HPDE6-E6E7 (cell line): ENCODE results near the gene CBFB.

Source experiments
- DNase-seq: peaks from one replicate; pipeline ENCODE4 v3.0.0; 2011; ENCODE audit warnings: missing footprints; ENCODE audit errors: extremely low spot score

The CBFB gene

DNA sequence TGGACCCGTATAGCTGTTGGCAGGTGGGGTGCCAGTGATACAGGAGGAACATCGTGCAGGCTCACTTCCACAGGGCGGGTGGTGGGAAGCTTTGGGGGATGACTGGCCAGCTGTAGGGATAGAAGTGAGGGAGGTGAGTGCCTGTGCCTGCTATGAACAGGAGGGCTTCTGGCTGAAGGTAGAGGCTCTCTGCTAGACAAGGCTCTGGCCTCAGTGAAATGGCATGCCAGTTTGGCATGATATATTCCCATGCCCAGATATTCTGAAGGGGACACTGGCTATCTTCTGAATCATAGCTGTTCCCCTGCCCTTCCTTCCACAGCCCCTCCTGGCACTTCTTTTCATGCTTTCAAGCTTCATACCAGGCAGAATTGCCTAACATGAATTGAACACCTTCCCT lies 99.9 kb downstream of the CBFB start:
- no peak for DNase-seq

DNA sequence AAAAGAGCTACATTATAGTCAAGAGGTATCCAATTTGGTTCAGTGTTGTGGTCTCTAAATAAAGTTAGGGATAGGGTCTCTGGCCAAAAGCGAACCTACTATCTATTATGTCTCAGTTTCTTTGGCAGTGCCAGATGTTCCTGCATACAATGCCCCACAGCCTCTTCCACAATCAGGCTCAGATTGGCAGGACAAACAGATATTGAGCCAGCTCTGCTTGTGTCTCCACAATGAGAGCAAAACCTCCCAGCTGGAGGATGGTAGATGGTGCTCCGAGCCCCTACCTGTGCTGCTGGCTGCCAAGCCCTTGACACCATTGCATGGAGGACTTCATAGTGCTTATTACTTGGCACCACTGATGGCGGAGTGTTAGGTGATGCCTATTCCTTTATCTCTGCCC lies 100.5 kb downstream of the CBFB start:
- DNase-seq: no peak

DNA sequence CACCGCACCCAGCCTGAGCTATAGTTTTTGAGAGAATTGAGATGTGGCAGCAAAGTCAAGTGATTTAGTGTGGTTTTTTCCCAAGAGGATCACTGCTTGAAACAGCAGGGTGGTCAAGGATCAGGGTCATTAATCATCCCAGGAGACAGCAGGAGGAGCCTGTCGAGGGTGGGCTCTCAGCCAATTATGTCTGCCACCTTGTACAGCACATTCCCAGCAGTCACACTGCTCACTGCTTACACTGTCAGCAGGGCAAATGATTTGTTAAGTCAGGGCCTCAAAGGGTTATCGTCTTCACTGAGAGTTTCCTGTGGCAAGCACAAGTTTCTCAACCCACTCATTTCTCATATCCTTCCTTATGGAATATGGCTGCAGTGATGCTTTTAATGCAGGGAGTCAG lies 108.7 kb downstream of the CBFB start:
- DNase-seq: no peak

DNA sequence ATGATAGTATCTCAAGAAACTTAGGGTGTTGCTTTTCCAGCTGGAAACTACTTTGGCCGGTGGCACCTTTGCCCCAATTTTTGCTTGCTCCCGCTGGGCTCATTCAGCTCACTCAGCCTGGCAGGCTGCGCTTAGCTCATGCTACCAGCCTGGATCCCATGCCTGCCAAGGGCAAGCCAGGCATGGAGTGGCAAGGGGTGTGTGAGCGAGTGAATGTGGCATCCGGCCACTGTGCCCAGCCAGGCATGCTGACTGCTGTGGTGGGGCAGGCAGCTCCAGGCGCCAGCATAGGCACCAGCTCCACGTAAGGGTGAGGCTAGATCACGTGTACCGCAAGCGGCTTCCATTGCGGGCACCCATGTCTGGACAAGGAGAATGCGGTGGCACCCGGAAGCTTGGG lies 112.4 kb downstream of the CBFB start:
- DNase-seq: no peak

DNA sequence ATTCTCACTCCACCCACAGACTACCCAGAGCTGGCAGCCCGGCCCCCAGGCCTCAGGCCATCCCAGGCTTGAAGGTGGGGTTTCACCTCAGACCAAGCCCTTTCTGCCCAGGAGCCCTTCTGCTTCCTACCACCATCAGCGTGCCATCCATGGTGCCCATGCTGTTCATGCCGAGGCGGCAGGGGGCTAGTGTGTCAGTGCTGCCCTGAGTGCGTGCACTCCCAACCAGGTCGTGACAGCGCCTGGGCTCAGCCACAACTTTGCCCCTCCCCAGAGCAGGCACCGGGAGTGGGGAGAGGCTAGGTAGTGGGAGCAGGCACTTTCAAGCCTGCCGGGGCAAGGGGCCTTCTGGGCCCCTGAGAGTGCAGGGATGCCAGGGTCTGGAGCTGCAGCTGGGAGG lies 113.4 kb downstream of the CBFB start:
- no peak for DNase-seq

DNA sequence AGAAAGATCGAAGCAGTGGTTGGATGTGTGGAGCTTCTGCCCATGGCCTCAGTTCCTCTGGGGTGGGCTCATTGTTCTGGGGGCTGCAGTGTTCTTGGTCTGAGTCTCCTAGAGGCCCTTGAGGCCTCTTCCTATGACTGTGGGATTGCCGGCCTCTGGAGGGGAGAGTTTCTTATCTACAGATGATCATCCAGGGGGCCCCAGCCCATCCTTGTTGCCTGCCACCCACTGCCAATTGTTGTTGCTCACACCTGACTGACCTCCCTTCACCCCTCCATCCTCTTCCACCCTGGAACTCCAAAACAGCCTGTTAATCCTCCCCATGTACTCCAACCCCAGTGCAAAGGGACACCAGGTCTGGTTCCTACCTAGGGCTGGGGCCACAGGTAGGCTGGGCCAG lies 116.0 kb downstream of the CBFB start:
- no peak for DNase-seq

DNA sequence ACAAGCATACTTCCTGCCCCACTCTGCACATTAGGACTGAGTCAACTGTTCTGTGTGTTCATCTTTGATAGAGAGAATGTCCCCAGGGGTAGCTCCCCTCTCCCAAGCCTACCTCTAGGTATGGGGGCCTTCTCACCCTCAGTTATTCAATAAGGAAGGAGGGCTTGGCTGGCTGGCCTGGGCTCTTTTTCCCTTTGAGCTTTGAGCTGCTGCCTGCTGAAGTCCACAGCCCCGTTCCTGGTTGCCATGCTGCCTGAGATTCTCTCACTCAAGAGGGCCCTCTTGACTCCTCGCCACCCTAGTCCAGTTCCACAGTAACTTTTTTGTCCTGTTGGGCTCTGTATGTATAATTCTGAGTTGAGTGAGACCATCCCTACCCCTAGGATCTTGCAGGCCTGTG lies 116.8 kb downstream of the CBFB start:
- DNase-seq: no peak

DNA sequence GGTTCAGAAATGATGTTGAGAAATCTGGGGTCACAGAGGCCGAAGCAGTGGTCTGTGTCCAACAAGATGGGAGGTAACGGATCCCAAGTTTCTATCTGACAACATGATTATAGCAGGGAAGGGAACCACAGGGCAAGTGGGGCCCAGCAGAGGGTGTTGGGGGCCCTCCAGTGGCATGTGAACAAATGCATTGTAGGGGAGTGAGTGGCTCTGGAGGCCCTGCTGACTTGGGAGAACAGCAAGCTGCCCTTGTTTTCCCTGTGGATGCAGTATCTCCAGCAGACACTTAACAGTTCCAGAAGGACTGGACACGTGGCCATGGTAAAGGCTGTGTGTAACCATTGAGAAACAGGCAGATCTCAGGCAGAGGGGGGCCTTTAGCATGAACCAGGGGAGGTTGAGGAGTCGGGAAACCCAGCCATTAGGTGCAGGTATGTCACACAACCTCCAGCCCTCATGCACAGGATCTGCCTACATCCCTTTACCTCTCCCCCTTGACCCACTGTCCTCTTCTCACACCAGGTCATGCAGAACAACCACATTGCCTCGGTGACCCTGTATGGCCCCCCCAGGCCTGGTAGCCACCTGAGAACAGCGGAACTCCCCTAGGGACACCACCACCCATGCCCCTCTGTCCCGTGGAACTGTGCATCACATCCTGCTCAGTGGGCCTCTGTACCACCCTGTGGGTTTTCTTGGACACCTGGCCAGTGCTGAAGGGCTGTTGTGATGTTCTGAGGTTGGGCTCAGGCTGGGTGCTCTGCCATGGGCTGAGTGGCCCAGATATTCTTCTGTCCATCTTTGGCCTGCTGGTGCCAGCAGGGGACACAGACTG lies 117.8 kb downstream of the CBFB start:
- DNase-seq: no peak

DNA sequence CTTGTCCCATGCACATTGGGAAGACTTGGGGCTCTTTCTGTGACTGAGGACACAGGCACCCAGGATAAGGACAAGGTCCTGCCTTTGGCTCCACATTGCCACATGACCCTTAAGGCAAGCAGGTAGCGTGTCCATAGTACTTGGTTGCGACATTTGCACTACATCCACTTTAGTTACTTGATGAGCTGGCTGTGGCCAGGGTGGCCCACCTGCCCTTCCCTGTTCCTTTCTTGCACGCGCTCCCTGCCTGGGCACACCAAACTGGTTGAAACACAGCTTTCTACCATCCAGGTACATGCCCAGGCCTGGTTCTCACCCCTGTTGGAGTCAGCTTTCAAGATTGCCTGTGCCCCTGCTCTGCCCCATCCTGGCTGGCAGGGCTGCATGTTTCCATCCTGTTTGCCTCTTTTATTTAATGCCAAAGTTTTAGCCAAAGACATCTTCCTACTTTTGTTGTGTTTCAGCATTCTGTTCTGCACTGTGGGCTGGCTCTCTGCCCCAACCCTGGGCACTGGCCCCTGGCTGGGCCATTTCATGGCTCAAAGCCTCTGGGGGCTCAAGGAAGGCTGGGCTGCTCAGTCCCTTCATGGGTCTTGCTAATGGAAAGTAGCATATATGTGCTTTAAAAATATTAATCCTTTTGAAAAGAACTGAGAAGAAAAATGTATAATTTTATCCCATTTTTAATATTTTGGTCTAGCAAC lies 118.6 kb downstream of the CBFB start:
- no peak for DNase-seq

DNA sequence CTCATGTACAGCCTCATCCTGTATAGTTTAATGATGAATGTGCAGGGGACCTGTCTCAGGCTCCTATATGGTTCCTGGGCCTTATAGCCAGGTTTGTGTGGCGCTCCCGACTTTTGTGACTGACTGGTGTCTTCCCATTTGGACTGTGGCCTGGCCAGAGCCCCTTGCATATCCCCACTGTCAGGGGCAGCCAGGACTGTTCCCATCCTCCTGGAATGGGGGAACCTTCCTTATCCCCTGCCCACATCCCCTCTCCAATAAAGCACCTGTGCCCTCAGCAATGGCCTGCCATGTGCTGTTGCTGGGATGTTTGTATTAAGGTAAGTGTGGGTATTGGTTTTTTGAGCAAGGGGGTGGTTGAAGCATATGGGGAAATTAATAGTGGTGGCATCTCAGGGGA lies 119.3 kb downstream of the CBFB start:
- DNase-seq: no peak

DNA sequence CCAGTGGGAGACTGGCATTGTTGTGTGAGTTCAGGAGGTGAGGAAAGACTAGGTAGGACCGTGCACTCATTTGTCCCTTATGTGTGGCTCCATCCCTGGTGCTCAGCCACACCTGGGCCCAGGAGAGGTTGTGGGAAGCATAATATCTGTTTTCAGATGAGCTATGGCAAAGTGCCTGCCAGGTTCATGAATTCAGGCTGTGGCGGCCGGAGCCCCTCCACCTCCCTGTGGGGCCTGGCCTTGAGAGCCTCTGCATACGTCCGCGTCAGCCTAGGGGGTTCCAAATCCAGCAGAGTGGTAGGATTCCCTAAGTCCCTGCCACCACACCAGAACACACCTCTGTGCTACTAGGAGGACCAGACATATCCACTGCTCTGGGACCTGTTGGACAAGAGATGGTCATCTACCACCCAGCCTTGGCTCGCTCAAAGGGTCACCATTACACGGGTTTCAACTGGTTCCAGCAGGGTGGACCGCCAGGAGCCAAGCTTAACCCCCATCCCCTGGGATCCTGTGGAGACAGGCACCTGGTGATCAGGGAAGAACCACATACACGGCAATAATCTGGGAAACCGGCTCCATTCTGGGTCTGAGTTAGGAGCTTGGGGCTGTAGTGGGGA lies 119.8 kb downstream of the CBFB start:
- no peak for DNase-seq

DNA sequence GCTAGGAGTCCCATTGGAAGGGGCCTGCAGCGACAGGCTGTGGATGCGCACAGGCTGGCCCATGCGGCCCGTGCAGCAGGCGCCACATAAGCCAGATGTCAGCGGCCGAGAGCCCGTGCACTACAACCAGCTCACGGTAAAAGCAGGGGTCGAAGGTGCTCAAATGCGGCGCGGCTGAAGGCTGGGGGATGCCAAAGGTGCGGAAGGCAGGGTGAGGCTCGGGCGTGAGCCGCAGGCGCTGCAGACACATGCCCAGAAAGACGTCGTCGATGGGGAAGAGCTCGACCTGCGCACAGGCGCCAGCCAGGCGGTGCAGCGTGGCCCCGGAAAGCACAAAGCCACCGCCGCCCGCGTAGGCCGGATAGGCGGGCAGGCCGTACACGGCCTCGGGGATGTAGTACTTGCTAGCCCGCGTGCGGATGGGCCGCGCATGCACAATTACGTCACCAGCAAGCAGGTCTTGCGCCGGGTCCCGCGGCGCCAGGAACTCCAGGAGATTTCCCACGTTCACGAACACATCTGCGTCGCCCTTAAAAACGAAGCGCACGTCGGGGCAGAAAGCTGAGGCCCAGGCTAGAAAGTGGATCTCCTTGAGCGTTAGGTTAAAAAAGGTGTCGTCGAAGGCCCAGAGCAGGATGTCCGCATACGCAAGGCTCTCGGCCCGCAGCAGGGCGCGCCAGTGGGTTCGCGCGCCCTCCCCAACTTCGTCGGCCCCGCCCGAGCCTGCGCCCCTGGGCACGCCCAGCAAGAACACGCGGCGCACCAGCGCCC lies 120.5 kb downstream of the CBFB start:
- no peak for DNase-seq

DNA sequence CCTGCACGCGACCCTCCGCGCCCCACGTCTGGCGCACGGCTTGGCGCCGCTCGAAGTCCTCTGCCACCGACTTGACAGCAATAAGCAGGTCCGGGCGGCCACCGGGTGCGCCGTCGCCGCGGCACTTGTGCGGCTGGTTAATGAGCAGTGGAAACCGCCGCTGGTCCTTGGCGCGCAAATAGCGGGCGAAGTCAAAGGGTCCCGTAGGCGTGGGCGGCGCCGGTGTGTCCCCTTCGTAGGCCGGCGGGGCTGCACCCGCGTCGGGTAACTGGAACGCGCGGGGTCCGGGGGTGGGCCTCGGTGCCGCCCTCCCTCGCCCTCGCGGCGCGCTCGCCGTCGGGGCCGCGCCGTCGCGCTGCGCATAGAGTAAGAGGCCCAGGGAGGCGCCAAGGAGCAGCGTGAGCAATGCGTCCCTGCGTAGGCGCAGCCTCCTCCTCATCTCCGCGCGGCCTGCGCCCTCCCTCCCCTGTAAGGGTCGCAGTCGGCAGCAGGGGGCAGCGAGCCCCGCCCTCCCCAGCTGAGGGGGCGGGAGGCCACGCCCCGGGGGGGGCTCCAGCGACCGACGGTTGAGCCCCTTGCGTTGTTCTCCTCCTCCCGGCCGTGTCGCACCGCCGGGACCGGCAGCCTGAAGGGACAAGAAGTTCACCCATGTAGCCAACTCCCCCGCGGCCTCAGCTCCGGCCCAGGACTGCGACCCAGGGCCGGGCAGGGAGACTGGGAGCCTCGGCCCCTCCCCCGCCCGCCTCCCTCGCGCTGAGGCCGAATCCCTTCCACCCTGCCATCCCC lies 121.3 kb downstream of the CBFB start:
- no peak for DNase-seq
